WERI-Rb-1 (cell line): ENCODE data around the gene ZNF112.
"Not testable (repeated sequence)": the region's sequence is repeated elsewhere in the genome, so short reads cannot be mapped to it uniquely, and the experiment has no call there.

ENCODE experiments used
- DNase-seq: peaks from one replicate; pipeline ENCODE4 v3.0.0-alpha.2; 2020
- H3K27ac ChIP-seq: fragments of 250-450 bp; sonication (Bioruptor Pico); 2 replicates; pipeline ENCODE4 v1.5.1; 2020; ENCODE audit warnings: mild to moderate bottlenecking, moderate library complexity
- H3K27me3 ChIP-seq: fragments of 250-450 bp; sonication (Bioruptor Pico); 2 replicates; pipeline ENCODE4 v1.5.1; 2021; ENCODE audit warnings: mild to moderate bottlenecking, low read depth, moderate library complexity; ENCODE audit not compliant: insufficient read depth, severe bottlenecking
- H3K36me3 ChIP-seq: fragments of 250-450 bp; sonication (Bioruptor Pico); 2 replicates; pipeline ENCODE4 v1.5.1; 2020; ENCODE audit warnings: mild to moderate bottlenecking, moderate library complexity
- H3K4me3 ChIP-seq: 2 replicates; pipeline ENCODE4 v1.5.1; 2011; ENCODE audit warnings: low read depth, mild to moderate bottlenecking, control low read depth, low read length
- H3K9me3 ChIP-seq: fragments of 250-450 bp; sonication (Bioruptor Pico); 2 replicates; pipeline ENCODE4 v1.5.1; 2021; ENCODE audit warnings: mild to moderate bottlenecking, moderate library complexity; ENCODE audit not compliant: severe bottlenecking
- CTCF ChIP-seq: IDR thresholded peaks from 2 replicates; pipeline ENCODE4 v1.5.1; 2011; ENCODE audit warnings: low read depth, mild to moderate bottlenecking, control low read depth, inconsistent platforms, low read length

The ZNF112 gene

GRCh38 chr19:44356383-44357111 is at the start of gene ZNF112:
Gene ZNF112, minus strand, starts transcription at chr19:44356680. Its CDS starts 16,141 bp downstream, at chr19:44340539.
- TF ChIP-seq CTCF: no peak
- Histone ChIP-seq H3K36me3 (no peaks in the 10 kb centered on the region), H3K27ac (peak within 1 kb of the TSS; percentile 63), H3K9me3 (no peaks in the 10 kb centered on the region), H3K4me3 (peak within 1 kb of the TSS; percentile 72), H3K27me3 (no peaks in the 10 kb centered on the region)
- DNase-seq: peak; percentile 91

- Histone ChIP-seq H3K9me3 (peaks cover 11% of the 10 kb centered on the region), H3K36me3 (no peaks in the 10 kb centered on the region), H3K4me3 (peak within 1 kb of the TSS; percentile 88), H3K27ac (peak within 1 kb of the TSS; percentile 2; the same call in 1 of the 2 replicates), H3K27me3 (no peaks in the 10 kb centered on the region)
- TF ChIP-seq CTCF: no peak
- DNase-seq: peak; percentile 96
Observed at GRCh38 chr19:44401139-44402115, 44.9 kb upstream of the ZNF112 start, which contains the start of gene ZNF285. Gene ZNF285, minus strand, starts transcription at chr19:44401608. Its CDS starts 4,395 bp downstream, at chr19:44397213.

GRCh38 chr19:44389268-44389667 is 32.8 kb upstream of the ZNF112 start:
- H3K4me3 ChIP-seq, H3K9me3 ChIP-seq, H3K27me3 ChIP-seq, H3K27ac ChIP-seq, DNase-seq: not testable (repeated sequence)
- H3K36me3 ChIP-seq: peaks cover 11% of the 10 kb centered on the region

- no peak for DNase-seq
- no peaks in the 10 kb centered on the region for H3K36me3 ChIP-seq
- H3K9me3 ChIP-seq: no peaks in the 10 kb centered on the region
- no peak overlapping the region for H3K4me3 ChIP-seq
- no peak overlapping the region for H3K27ac ChIP-seq
- no peaks in the 10 kb centered on the region for H3K27me3 ChIP-seq
- TF ChIP-seq CTCF: no peak
Observed at GRCh38 chr19:44374789-44375188, 18.3 kb upstream of the ZNF112 start.

GRCh38 chr19:44371815-44372480 is 15.5 kb upstream of the ZNF112 start:
- Histone ChIP-seq H3K27me3 (no peaks in the 10 kb centered on the region), H3K27ac (no peak overlapping the region), H3K36me3 (no peaks in the 10 kb centered on the region), H3K4me3 (no peak overlapping the region), H3K9me3 (no peaks in the 10 kb centered on the region)
- DNase-seq: no peak
- no peak for TF ChIP-seq CTCF
